Hepatocyte (in vitro differentiated cells): ENCODE data around the gene FN1.

ENCODE experiments used
- CTCF ChIP-seq: fragments of 200-600 bp; sonication (generic); IDR thresholded peaks from 2 replicates; pipeline ENCODE4 v1.5.1; 2016; ENCODE audit warnings: antibody characterized with exemption, mild to moderate bottlenecking; ENCODE audit not compliant: poor library complexity
- EZH2 ChIP-seq: fragments of 200-600 bp; sonication (generic); IDR thresholded peaks from 2 replicates; pipeline ENCODE4 v1.6.1; 2016; ENCODE audit warnings: antibody characterized with exemption, mild to moderate bottlenecking, borderline replicate concordance

GRCh38 chr2:215365184-215365658 lies 70.6 kb downstream of the FN1 start:
- no peak for TF ChIP-seq EZH2
- TF ChIP-seq CTCF = no peak
